GM21737 (cell line): ENCODE data around the gene SMPDL3A.
"Not testable (repeated sequence)": the region's sequence is repeated elsewhere in the genome, so short reads cannot be mapped to it uniquely, and the experiment has no call there.

Source experiments
- ATAC-seq: cut with Tn5 transposase; IDR thresholded peaks from one replicate; pipeline ENCODE4 v1.9.1; 2021; ENCODE audit warnings: mild to moderate bottlenecking, moderate library complexity; ENCODE audit not compliant: unreplicated experiment

Gene SMPDL3A, protein sequence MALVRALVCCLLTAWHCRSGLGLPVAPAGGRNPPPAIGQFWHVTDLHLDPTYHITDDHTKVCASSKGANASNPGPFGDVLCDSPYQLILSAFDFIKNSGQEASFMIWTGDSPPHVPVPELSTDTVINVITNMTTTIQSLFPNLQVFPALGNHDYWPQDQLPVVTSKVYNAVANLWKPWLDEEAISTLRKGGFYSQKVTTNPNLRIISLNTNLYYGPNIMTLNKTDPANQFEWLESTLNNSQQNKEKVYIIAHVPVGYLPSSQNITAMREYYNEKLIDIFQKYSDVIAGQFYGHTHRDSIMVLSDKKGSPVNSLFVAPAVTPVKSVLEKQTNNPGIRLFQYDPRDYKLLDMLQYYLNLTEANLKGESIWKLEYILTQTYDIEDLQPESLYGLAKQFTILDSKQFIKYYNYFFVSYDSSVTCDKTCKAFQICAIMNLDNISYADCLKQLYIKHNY

DNA sequence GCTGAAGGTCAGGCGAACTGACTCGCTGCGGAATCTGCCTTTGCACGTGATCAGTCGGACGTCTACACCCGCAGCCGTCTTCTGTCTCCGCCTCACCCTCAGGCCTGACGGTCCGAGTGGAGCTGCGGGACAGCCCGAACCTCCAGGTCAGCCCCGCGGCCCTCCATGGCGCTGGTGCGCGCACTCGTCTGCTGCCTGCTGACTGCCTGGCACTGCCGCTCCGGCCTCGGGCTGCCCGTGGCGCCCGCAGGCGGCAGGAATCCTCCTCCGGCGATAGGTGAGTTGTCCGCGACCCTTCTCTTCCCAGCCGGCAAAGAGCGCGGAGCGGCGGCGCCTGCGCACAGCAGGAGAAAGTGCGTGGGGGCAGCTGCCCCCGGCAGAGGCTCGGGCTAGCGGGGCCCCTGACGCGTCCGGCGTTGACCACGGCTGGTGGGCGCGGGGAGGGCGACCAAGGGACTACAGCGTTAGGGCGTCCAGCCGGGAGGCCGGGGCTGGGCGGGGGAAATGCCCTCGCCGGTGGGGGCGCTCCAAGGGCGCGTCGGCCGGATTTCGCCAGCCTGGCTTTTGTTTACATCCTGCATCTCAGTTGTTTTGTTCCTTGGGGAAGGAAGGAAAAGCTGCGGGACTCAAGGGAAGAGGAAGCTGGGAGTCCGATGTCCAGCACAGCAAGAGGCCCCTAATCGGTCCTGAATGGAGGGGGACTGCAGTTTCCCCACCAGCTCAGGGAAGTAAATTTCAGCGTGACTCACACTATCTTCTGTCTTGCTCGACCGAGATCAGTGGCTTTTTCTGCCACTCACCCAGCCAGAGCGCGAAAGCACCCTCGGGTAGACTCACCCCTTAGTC is at the start of gene SMPDL3A:
Gene SMPDL3A (plus strand): TSS at position 77 of the 846 bp plus-strand sequence. CDS start 89 bp downstream, at position 166.
- peak; percentile 55 for ATAC-seq

DNA sequence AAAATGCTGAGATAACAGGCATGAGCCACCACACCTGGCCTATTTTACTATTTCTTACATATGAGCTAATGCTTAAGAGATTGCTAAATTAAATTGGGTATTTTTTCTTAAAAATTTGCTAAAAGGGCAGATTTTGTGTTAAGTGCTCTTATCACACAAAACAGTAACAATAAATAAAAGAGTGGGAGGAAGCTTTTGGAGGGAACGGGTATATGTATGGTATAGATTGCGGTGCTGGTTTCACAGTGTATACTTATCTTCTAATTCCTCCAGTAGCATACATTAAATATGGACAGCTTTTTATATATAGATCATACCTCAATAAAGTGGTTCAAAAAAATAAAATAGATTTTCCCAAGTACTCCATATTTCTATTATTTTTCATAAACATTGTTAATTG is 49.0 kb upstream of the SMPDL3A start:
- no peak for ATAC-seq

DNA sequence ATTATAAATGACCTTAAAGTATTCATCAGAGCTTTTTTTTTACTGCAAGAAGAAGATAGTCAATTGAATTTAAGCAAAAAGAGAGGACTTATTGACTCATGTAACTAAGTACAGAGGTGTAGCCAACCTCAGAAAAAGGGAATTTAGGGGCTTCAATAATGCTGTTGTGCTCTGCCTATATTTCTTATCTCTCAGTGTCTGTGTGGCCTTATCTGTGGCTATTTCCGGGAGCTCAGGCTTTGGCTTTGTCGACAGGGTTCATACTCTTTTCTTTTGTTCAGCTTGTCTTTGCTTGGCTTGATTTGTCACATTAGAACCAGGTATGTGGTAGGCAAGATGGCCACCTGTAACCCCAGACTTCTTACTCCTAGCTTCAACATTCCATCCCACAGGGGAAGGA is 48.1 kb upstream of the SMPDL3A start:
- no peak for ATAC-seq

DNA sequence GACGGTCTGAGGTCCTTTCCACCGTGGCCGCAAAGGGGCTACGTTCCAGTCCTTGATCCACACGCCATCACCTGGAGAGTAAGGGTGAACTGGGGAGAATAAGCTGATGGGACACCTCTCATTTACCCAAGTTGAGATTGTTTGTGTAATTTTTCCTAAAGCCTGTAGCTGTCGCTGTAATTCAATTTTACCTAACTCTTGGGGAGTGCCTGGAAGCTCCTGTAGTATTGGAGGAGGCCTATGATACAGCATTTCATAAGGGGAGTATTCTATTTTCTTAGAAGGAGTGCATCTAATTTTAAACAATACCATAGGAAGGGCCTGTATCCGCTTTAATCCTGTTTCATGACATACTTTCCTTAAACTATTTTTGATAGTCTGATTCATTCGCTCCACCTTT is 44.8 kb upstream of the SMPDL3A start:
- ATAC-seq: not testable (repeated sequence)

DNA sequence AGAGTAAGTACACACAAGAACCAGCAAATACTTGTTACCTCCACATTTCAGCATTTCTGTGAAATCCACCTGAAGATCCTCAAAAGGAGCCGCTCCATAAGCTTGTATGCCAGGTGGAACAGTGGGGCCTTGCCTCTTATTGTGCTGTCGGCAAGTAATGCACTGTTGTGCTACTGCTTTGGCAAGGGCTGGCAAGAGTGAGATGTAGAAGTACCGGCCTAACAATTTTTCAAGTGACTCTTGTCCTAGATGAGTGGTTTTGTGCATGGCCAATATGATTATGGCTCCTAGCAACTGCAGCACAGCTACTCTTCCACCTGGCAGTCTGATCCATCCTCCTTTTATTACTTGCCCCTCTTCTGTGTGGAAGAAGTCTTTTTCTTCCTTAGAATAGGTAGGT is 44.2 kb upstream of the SMPDL3A start:
- ATAC-seq: not testable (repeated sequence)

DNA sequence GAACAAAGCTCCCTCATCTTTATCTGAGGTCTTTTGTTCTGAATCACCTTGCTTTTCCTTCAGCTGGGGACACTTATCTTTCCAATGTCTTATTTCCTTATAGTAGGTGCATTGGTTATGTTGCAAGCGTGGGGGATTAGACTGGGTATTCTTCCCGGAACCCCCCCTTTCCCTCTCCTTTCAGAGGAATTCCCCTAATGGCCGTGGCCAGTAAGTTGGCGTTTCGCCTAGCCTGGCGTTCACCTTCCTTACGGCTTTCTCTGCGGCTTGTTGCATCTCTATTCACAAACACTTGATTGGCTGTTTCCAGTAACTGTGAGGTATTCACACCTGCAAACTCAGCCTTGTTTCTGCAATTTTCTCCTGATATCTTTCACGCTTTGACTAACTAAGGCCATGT is 42.4 kb upstream of the SMPDL3A start:
- no peak for ATAC-seq

DNA sequence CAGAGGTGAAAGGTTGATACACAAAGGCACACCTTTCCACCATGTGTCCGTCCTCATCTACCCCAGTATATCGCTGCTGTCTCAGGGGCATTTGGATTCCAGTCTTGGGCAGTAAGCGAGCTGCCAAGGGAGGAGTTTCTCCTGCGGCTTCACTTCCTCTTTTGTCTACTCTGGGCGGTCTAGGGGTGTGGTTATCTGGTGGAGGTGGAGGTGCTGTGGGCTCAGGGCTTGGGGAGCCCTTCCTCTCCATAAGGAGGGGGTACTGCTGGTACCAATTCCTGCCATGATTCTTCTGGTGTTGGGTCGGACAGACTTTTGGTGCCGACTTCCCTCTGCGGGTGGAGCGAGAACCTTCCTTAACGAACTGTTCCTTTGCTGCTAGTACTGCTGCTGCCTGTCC is 41.5 kb upstream of the SMPDL3A start:
- no peak for ATAC-seq

DNA sequence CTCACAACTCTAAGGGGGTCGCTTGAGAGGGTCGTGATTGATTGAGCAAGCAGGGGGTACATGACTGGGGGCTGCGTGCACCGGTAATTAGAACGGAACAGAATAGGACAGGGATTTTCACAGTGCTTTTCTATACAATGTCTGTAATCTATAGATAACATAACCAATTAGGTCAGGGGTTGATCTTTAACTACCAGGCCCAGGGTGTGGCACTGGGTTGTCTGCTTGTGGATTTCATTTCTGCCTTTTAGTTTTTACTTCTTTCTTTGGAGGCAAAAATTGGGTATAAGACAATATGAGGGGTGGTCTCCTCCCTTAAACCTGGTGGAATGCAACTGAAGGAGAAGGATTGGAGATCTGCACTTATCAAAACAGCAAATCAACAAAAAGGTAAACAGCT is 40.1 kb upstream of the SMPDL3A start:
- not testable (repeated sequence) for ATAC-seq

DNA sequence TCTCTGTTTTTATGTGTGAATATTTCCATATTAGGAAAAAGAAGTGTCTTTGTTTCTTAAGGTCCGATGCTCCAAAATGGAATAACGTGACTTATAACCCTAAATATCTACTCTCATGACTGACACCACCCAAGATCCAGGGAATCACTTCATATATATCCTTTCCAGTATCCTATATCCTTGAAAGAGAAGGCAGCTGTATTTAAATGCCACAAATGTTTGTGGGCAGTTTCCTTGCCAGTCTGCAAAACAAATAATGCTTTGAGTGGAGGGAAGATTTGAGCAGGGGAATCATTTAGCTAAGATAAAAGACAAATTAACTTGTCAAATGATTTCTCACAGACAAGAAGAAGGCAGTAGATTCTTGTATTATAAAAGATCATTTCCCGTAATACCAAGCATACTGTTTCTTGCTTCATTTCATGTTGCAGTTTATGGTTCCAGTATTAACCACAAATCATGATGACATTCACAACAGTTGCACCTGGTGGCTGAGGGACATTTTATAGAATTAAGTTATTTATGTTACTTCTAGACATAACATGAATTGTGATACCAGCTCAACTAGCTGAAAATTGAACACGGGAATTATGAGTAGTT is 39.5 kb upstream of the SMPDL3A start:
- ATAC-seq: no peak

DNA sequence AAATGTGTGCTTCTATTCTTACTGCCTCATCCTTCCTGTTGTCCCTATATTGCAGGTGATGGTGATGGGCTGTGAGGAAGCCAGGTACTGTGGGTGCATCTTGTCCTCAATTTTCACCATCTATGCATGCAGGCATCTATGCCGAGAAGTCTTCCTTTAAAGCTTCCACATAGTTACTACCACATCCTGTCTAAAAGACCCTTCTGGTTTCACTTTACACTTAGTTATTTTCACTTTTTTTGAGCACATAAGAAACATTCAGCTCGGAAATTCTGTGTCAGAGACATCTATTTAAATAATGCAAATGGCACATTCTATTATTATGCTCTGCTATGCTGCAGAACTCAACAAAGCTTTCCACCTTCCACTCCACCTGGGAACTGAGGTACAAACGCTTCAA is 37.7 kb upstream of the SMPDL3A start:
- peak; percentile 87 for ATAC-seq

DNA sequence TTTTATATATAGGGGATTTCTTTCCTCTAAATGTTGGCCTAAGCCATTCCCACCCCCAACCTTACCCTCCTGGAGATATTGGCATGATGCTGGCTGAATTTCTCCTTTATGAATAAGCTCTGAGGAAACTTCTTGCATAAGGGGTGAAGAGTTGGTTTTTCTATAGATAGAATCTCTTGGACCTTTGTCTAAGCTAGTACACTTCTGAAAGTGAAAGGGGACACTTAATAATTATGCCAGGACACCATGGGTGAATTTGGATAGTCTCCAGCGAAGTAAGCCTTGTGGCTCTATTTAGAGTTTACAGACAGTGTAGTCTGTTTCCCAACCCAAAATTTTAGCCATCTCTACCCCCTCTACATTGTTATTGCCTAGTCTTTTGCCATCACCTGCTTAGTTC is 36.6 kb upstream of the SMPDL3A start:
- ATAC-seq: no peak

DNA sequence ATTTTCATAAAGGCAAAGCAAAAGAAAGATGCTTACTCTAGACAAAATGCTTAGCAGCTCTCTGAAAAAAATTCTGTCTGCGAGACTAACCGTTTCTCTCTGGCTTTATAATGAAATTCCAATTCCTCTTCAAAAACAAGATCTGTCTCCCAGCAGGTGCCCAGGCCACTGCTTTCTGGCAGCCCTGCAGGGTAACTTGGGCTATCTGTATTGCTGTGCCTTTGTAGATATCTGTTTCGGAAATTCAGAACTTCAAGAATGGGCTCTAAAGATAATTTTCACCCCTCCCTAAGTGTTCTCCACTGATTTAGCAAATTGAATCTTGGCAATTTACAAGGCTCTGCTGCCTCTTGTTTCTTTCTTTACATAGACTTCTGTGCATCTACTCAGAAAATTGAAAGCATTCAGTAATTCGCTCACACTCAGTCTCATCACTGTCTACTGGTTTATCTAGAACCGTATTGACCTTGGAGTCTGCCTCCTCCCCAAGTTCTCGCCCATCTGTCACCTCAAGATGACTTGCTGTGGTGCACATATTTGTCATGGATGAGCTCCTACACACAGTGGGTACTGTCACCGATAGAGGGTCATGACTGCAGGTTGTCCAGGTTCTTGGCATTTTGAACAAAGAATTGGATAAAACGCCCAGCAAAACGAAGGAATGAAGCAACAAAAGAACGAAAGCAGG is 35.9 kb upstream of the SMPDL3A start:
- no peak for ATAC-seq

DNA sequence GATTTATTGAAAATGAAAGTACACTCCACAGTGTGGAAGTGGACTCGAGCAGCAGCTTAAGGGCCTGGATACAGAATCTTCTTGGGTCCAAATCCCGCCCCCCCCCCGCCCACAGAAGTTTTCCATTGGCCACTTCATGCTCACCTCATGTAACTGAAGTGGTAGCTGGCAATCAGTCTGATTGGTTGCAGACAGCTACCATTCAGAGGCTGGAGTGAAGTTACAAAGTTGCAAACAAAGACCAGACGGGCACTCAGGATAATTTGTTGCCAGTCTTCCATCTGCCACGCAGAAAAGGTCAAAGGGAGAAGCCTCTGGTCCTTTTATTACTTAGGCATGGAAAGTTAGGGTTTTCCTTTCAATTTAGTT is 35.4 kb upstream of the SMPDL3A start:
- no peak for ATAC-seq

DNA sequence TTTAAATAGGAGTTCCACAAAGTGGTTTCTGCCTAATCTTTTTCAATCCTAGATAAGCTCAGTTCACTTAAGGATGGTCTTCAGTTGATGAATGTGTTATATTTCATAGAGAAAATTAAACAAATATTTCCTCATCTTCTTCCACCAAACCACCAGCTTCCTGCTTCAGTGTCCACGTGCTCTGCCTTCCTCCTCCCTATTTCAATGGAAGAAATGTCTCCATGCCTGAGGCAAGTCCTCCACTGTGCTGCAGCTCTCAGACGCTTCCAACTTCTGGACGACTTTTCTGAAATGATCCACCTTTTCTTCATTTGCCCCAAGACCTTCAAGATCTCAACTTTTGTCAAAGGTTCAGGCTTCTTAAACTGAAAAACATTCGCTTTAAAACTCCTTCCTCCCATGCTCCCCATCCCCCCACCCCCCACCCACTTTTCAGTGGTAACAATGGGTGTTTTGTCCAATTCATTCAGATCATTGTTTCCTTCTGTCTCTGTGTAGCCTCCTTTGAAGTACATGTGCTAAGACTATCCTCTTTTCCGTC is 34.8 kb upstream of the SMPDL3A start:
- ATAC-seq: no peak

DNA sequence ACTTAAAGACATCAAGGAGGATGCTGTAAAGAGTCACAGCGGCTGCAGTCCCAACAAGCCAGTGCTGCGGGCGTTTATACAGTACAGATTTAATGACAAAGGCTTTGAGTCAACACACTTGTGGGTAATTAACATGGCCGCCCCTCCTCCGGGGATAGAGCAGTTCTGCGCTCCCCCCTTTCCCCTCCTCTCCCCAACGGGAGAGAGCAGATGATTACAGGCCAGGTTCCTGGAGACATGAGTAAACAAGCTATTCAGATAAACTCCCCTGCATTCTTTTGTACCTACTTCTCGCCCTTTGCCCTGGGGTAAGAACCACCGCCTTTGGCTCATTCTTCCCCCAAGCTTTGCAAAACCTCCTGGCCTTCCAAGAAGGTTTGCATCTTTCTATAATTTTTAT is 33.2 kb upstream of the SMPDL3A start:
- no peak for ATAC-seq

DNA sequence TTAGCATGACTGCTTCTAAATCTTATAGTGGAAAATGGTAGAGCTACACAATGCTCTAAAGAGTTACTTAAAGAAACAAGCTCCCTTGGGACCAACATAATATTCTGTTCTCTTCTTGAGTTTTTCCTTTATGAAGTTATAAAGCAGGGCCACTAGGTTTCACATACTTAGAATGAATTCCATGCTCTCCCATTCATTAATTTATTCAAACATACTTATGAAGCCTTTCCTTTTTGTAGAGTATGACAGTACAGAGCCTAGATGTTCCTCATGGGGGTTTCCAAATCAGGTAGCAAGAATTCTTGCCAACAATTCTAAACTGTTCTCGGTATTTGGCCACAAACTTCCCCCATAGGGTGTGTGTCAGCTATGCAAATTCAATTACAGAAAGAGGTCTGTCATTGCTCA is 30.1 kb upstream of the SMPDL3A start:
- peak; percentile 95 for ATAC-seq

DNA sequence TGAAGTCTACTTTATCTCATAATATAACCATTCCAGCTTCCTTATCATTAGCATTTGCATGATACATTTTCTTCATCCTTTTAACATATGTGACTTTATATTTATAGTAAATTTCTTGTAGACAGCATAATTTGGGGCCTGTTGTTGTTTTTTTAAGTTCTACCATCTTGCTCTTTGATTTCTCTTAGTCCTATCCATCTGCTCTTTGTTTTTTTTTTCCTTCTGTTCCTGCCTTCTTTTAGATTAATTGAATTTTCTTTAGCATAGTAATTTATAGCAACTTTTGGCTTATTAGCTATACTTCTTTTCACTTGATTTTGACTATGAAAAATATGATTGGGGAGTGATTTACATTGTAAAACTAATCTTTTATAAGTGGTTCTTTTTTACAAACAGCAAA is 28.7 kb upstream of the SMPDL3A start:
- ATAC-seq: no peak

DNA sequence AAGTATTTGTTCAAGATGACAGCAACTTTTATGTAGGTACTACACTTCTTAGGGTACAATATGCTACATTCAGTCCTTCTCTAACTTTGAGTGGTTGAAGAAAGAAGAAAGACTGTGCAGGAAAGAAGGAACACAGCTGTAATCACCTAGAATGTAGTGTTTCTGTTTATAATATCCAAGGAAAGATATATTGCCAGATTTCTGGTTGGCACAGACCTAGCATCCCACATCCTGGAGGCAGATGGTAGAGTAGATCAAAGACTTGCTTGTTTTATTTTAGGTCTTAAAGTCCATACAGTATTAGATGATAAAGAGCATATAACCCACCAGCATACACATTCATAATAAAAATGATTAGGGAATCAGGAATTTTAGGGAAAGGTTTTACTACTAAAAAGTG is 22.8 kb upstream of the SMPDL3A start:
- no peak for ATAC-seq

DNA sequence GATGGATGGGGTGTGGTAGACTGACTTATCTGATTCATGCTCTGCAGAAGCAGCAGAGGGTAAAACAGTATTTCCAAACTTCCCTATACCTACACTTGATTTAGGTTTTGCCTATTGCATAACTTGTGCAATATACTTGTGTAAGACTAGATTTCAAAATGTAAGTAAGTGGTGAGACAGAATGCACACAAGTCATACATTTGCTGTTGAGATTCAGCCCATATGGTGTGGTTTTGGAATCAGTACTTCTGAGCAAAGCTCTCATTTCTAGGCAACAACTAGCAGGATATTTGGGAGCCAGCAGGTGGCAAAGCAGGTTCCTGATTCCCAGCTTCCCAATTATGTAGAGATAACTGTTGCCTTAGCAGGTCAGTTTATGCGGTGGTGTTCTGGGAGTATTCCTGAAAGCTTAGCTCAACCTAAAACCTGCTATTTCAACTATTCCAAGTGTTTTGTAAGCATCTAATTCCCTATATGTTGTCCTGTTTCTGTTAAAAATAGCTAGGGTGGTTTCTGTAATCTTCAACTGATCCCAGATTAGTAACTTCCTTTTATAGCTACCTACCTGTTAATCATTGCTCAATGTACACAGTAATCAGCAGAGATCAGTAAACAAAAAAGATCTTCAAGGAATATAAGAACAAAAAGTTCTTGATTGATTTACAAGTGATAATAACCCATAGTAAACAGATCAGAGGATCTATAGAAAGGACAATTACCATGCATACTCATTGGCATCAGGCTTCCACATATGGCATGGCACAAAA is 18.0 kb upstream of the SMPDL3A start:
- no peak for ATAC-seq
